ENCODE results near the gene CDH4.

GRCh38 chr20:61361501-61361900, 109.4 kb downstream of the CDH4 start:
- TF ChIP-seq CTCF (IDR thresholded peaks at IDR 0.05; ENCODE audit: insufficient read depth, low read length, poor library complexity, severe bottlenecking) (no peak), EZH2phosphoT487 (conservative IDR thresholded peaks at IDR 0.05; ENCODE audit: low read length) (no peak)
